NCI-H2171 (cell line): ENCODE results near the gene NUPR2.
"Not testable (repeated sequence)": the region's sequence is repeated elsewhere in the genome, so short reads cannot be mapped to it uniquely, and the experiment has no call there.

Experiments used
- DNase-seq: peaks from one replicate; lab custom pipeline; 2025; lab: John Stamatoyannopoulos, UW

Gene NUPR2

GRCh38 chr7:56115852-56116538, at the start of gene NUPR2:
NUPR2 (minus strand) TSS chr7:56116417; CDS start chr7:56116314, 103 bp downstream.
- DNase-seq, result no peak

GRCh38 chr7:56157238-56157790, 41.1 kb upstream of the NUPR2 start:
- no peak for DNase-seq

GRCh38 chr7:56131062-56131461, 14.8 kb upstream of the NUPR2 start:
- DNase-seq, result not testable (repeated sequence)

GRCh38 chr7:56127241-56127975, 11.2 kb upstream of the NUPR2 start:
- DNase-seq, result no peak

GRCh38 chr7:56125831-56126230, 9.6 kb upstream of the NUPR2 start:
- DNase-seq, result no peak

GRCh38 chr7:56124981-56125380, 8.8 kb upstream of the NUPR2 start:
- no peak for DNase-seq

GRCh38 chr7:56121440-56121839, 5.2 kb upstream of the NUPR2 start:
- DNase-seq, result no peak

GRCh38 chr7:56112244-56112643, 4.0 kb downstream of the NUPR2 start:
- not testable (repeated sequence) for DNase-seq

GRCh38 chr7:56110611-56111010, 5.6 kb downstream of the NUPR2 start:
- no peak for DNase-seq

GRCh38 chr7:56107954-56108258, 8.3 kb downstream of the NUPR2 start:
- DNase-seq, result no peak

- peak; percentile 95 for DNase-seq
Observed at GRCh38 chr7:56106108-56107073, 9.8 kb downstream of the NUPR2 start, which contains the start of gene CHCHD2. CHCHD2 (minus strand) TSS chr7:56106476; CDS start chr7:56106413, 63 bp downstream.

- no peak for DNase-seq
Observed at GRCh38 chr7:56105508-56105907, 10.7 kb downstream of the NUPR2 start.

- not testable (repeated sequence) for DNase-seq
Observed at GRCh38 chr7:56104138-56104537, 12.1 kb downstream of the NUPR2 start.

GRCh38 chr7:56099653-56100052, 16.6 kb downstream of the NUPR2 start:
- DNase-seq, result no peak

- not testable (repeated sequence) for DNase-seq
Observed at GRCh38 chr7:56098187-56099008, 17.8 kb downstream of the NUPR2 start.

- DNase-seq, result no peak
Observed at GRCh38 chr7:56097700-56098099, 18.5 kb downstream of the NUPR2 start.

- DNase-seq, result no peak
Observed at GRCh38 chr7:56092789-56093531, 23.3 kb downstream of the NUPR2 start, which contains the start of gene PHKG1. PHKG1 (minus strand) TSS chr7:56092952; CDS start chr7:56088941, 4,011 bp downstream.

GRCh38 chr7:56092388-56092787, 23.8 kb downstream of the NUPR2 start:
- DNase-seq, result not testable (repeated sequence)

- DNase-seq, result no peak
Observed at GRCh38 chr7:56091591-56091990, 24.6 kb downstream of the NUPR2 start.

- no peak for DNase-seq
Observed at GRCh38 chr7:56087445-56087844, 28.8 kb downstream of the NUPR2 start.
